Activated T-helper 2 cell treated with anti-CD3 and anti-CD28 coated beads, Interferon-gamma antibody, Interleukin-2, Interleukin-4, amounts not matched to agents 10 μg/mL and 5 μg/mL and 100 μg/mL, durations not matched to agents 14 hours and 24 hours and 36 hours (primary cell): ENCODE results near the gene ADGRG3. TPM values are rescaled to one million over a fixed set of nuclear protein-coding genes. Genes with fewer than 3 reads are reported as not detected.
"Not testable (repeated sequence)": the region's sequence is repeated elsewhere in the genome, so short reads cannot be mapped to it uniquely, and the experiment has no call there.

Source experiments
- DNase-seq: peaks from one replicate; pipeline ENCODE4 v3.0.0; 2021; ENCODE audit warnings: low spot score
- H3K27ac Mint-ChIP-seq: one replicate; pipeline ENCODE4 v1.8.0; 2021; ENCODE audit warnings: mixed read lengths
- H3K27me3 Mint-ChIP-seq: one replicate; pipeline ENCODE4 v1.8.0; 2021; ENCODE audit warnings: low read depth, mixed read lengths
- H3K36me3 Mint-ChIP-seq: one replicate; pipeline ENCODE4 v1.8.0; 2021; ENCODE audit warnings: low read depth, mixed read lengths
- H3K4me1 Mint-ChIP-seq: one replicate; pipeline ENCODE4 v1.8.0; 2021; ENCODE audit warnings: low read depth, mixed read lengths
- H3K4me3 Mint-ChIP-seq: one replicate; pipeline ENCODE4 v1.8.0; 2021; ENCODE audit warnings: low read depth, mild to moderate bottlenecking, moderate library complexity, mixed read lengths
- H3K9me3 Mint-ChIP-seq: one replicate; pipeline ENCODE4 v1.8.0; 2021; ENCODE audit warnings: mixed read lengths
- intact Hi-C: fragments of 100-400 bp; cut with micrococcal nuclease; formaldehyde crosslinking; loops from one replicate; pipeline ENCODE4 v1.15.1; 2023
- total RNA-seq: library from RNA; stranded (reverse); gene quantifications from 2 replicates; pipeline ENCODE4 v1.2.3, GENCODE V29; 2022

The ADGRG3 gene
- total RNA-seq, 1 donor from 2014 or later, result not detected

GRCh38 chr16:57708168-57708567 lies 40.1 kb downstream of the ADGRG3 start:
- intact Hi-C loops, result no loop called here
- Mint-ChIP-seq H3K36me3 (no peaks in the 10 kb centered on the region), H3K4me1 (peaks cover 2% of the 10 kb centered on the region), H3K4me3 (no peak overlapping the region), H3K27ac (no peak overlapping the region), H3K27me3 (peaks cover 21% of the 10 kb centered on the region), H3K9me3 (no peaks in the 10 kb centered on the region)
- no peak for DNase-seq

DNA sequence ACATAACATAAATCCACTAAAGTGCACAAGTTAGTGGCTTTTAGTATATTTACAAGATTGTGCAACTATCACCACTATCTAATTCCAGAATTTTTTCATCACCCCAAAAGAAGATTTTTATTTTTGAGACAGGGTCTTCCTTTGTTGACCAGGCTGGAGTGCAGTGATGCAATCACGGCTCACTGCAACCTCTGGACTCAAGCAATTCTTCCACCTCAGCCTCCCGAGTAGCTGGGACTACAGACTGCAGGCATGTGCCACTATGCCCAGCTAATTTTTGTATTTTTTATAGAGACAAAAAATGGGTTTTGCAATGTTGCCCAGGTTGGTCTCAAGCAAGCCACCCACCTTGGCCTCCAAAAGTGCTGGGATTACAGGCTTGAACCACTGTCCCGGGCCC lies 41.6 kb downstream of the ADGRG3 start:
- H3K9me3 Mint-ChIP-seq, result no peaks in the 10 kb centered on the region
- intact Hi-C loops, result no loop called here
- peaks cover 23% of the 10 kb centered on the region for H3K27me3 Mint-ChIP-seq
- peaks cover 2% of the 10 kb centered on the region for H3K4me1 Mint-ChIP-seq
- H3K36me3 Mint-ChIP-seq, result no peaks in the 10 kb centered on the region
- H3K27ac Mint-ChIP-seq, result no peak overlapping the region
- DNase-seq, result no peak
- H3K4me3 Mint-ChIP-seq, result no peak overlapping the region

GRCh38 chr16:57711346-57711745 lies 43.2 kb downstream of the ADGRG3 start:
- Mint-ChIP-seq H3K27me3 (peaks cover 23% of the 10 kb centered on the region), H3K27ac (no peak overlapping the region), H3K9me3 (no peaks in the 10 kb centered on the region)

GRCh38 chr16:57711993-57712392 lies 43.9 kb downstream of the ADGRG3 start:
- no peak overlapping the region for H3K27ac Mint-ChIP-seq
- H3K36me3 Mint-ChIP-seq, result no peaks in the 10 kb centered on the region
- DNase-seq, result no peak
- H3K4me1 Mint-ChIP-seq, result peaks cover 2% of the 10 kb centered on the region
- peaks cover 23% of the 10 kb centered on the region for H3K27me3 Mint-ChIP-seq
- intact Hi-C loops, result no loop called here
- no peaks in the 10 kb centered on the region for H3K9me3 Mint-ChIP-seq
- no peak overlapping the region for H3K4me3 Mint-ChIP-seq

More at GRCh38 chr16:57711346-57711745, 43.2 kb downstream of the ADGRG3 start:
- no peak overlapping the region for H3K4me3 Mint-ChIP-seq
- intact Hi-C loops, result no loop called here
- no peaks in the 10 kb centered on the region for H3K36me3 Mint-ChIP-seq
- no peak for DNase-seq
- peaks cover 2% of the 10 kb centered on the region for H3K4me1 Mint-ChIP-seq

GRCh38 chr16:57712569-57712968 lies 44.5 kb downstream of the ADGRG3 start:
- peaks cover 23% of the 10 kb centered on the region for H3K27me3 Mint-ChIP-seq
- intact Hi-C loops, DNase-seq, H3K36me3 Mint-ChIP-seq, H3K27ac Mint-ChIP-seq, H3K4me3 Mint-ChIP-seq, H3K4me1 Mint-ChIP-seq, H3K9me3 Mint-ChIP-seq: not testable (repeated sequence)

DNA sequence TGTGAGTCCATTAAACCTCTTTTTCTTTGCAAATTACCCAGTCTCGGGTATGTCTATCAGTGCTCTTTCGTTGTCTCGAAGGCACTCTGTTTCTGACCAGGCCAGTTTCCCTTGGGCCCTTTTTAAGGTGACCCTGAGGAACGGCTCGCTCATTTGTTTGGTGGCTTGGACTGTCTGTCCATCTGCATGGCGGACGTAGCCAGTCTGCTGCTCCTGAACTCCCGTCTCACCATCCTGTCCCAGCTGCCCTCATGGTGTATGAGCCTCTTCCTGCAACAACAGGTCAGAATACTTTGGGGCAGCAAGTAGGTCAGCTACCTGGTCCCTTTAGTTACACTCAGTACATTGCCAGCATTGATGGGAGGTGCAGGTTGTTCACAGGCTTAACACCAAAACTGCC lies 45.5 kb downstream of the ADGRG3 start:
- intact Hi-C loops, result no loop called here
- no peak for DNase-seq
- no peak overlapping the region for H3K4me3 Mint-ChIP-seq
- peaks cover 23% of the 10 kb centered on the region for H3K27me3 Mint-ChIP-seq
- no peak overlapping the region for H3K27ac Mint-ChIP-seq
- H3K36me3 Mint-ChIP-seq, result no peaks in the 10 kb centered on the region
- peaks cover 2% of the 10 kb centered on the region for H3K4me1 Mint-ChIP-seq
- H3K9me3 Mint-ChIP-seq, result no peaks in the 10 kb centered on the region

- Mint-ChIP-seq H3K27ac (no peak overlapping the region), H3K9me3 (no peaks in the 10 kb centered on the region), H3K4me1 (peaks cover 2% of the 10 kb centered on the region), H3K27me3 (peaks cover 23% of the 10 kb centered on the region), H3K36me3 (no peaks in the 10 kb centered on the region), H3K4me3 (no peak overlapping the region)
- intact Hi-C loops, result no loop called here
- DNase-seq, result no peak
Observed at GRCh38 chr16:57714047-57714446, 45.9 kb downstream of the ADGRG3 start.

DNA sequence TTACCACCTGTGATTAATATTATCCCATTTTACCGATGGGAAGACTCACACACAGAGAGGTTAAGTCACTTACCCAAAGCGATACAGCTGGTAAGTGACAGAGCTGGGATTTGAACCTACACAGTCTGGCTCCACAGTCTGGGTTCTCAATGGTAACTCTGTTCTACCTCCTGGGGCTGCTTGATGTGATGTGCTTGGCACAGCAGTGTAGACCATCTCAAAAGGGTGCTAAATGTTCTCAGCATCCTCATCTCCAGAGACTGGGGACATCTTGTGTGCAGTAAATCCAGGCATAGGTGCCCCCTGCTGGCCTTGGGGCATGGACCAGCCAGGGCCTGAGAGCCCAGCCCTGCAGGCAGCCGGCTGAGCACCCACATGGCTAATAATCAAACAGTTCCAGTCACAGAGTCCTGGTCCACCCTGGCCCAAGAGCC lies 52.1 kb downstream of the ADGRG3 start:
- no peak overlapping the region for H3K27ac Mint-ChIP-seq
- no peaks in the 10 kb centered on the region for H3K4me1 Mint-ChIP-seq
- peaks cover 2% of the 10 kb centered on the region for H3K27me3 Mint-ChIP-seq
- no peaks in the 10 kb centered on the region for H3K36me3 Mint-ChIP-seq
- H3K9me3 Mint-ChIP-seq, result no peaks in the 10 kb centered on the region
- peak; percentile 33 for DNase-seq
- intact Hi-C loops, result loop anchor here (2.0 to 5.0 kb wide), 3 partner anchors 33 to 143 kb away; no protein-coding TSS in a partner anchor
- H3K4me3 Mint-ChIP-seq, result no peak overlapping the region

- no peak overlapping the region for H3K4me3 Mint-ChIP-seq
- H3K27ac Mint-ChIP-seq, result no peak overlapping the region
- no peaks in the 10 kb centered on the region for H3K4me1 Mint-ChIP-seq
- peaks cover 2% of the 10 kb centered on the region for H3K27me3 Mint-ChIP-seq
- no peaks in the 10 kb centered on the region for H3K9me3 Mint-ChIP-seq
- intact Hi-C loops, result loop anchor here (2.0 to 5.0 kb wide), 3 partner anchors 34 to 145 kb away; no protein-coding TSS in a partner anchor
- H3K36me3 Mint-ChIP-seq, result no peaks in the 10 kb centered on the region
- DNase-seq, result no peak
Observed at GRCh38 chr16:57721356-57722209, 53.5 kb downstream of the ADGRG3 start.

DNA sequence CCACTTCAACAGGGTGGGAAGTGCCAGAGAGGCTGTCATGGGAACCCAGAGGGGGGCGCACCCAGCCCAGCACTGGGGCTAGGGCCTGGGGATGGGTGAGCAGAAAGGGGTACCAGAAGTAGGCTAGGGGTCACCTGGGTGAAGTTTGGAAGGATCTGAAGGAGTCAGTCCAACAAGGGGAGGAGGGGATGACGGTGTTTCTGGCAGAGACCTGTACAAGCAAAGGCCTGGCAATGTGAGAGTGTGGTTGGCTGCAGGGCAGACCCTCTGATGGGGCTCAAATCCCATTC lies 54.0 kb downstream of the ADGRG3 start:
- no peak overlapping the region for H3K4me3 Mint-ChIP-seq
- H3K27ac Mint-ChIP-seq, result no peak overlapping the region
- no peak for DNase-seq
- intact Hi-C loops, result loop anchor here (5.0 kb wide), 2 partner anchors 35 to 75 kb away; no protein-coding TSS in a partner anchor
- no peaks in the 10 kb centered on the region for H3K4me1 Mint-ChIP-seq
- H3K9me3 Mint-ChIP-seq, result no peaks in the 10 kb centered on the region
- peaks cover 2% of the 10 kb centered on the region for H3K27me3 Mint-ChIP-seq
- H3K36me3 Mint-ChIP-seq, result no peaks in the 10 kb centered on the region

GRCh38 chr16:57722651-57723050 lies 54.5 kb downstream of the ADGRG3 start:
- Mint-ChIP-seq H3K4me3 (no peak overlapping the region), H3K27ac (no peak overlapping the region), H3K36me3 (no peaks in the 10 kb centered on the region)

DNA sequence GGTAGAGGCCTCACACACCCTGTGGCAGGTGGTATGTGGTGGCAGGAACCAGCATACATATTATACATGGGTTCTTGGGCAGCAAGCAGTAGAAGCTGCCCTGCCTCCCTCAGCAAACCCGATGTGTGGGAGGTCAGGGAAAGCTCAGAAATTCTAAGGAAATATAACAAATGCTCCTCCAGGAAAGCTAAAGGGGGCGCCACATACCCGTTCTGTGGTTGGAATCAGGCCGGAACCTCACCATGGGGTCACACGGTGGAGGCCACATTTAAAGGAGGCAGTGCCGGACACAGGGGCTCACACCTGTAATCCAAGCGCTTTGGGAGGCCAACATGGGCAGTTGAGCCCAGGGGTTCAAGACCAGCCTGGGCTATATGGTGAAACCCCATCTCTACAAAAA lies 55.1 kb downstream of the ADGRG3 start:
- no peak overlapping the region for H3K27ac Mint-ChIP-seq
- intact Hi-C loops, result loop anchor here (5.0 kb wide), 2 partner anchors 36 to 76 kb away; no protein-coding TSS in a partner anchor

More at GRCh38 chr16:57722651-57723050, 54.5 kb downstream of the ADGRG3 start:
- no peaks in the 10 kb centered on the region for H3K9me3 Mint-ChIP-seq
- no peaks in the 10 kb centered on the region for H3K4me1 Mint-ChIP-seq
- peaks cover 2% of the 10 kb centered on the region for H3K27me3 Mint-ChIP-seq
- DNase-seq, result no peak
- intact Hi-C loops, result loop anchor here (5.0 kb wide), 2 partner anchors 35 to 75 kb away; no protein-coding TSS in a partner anchor

GRCh38 chr16:57724531-57724930 lies 56.4 kb downstream of the ADGRG3 start:
- Mint-ChIP-seq H3K9me3 (no peaks in the 10 kb centered on the region), H3K4me3 (no peak overlapping the region), H3K36me3 (no peaks in the 10 kb centered on the region), H3K4me1 (no peaks in the 10 kb centered on the region), H3K27ac (no peak overlapping the region), H3K27me3 (peaks cover 2% of the 10 kb centered on the region)
- intact Hi-C loops, result loop anchor here (5.0 kb wide), 2 partner anchors 37 to 77 kb away; no protein-coding TSS in a partner anchor
- no peak for DNase-seq

More for the DNA sequence above, 55.1 kb downstream of the ADGRG3 start:
- DNase-seq, result no peak
- Mint-ChIP-seq H3K4me1 (no peaks in the 10 kb centered on the region), H3K27me3 (peaks cover 2% of the 10 kb centered on the region), H3K4me3 (no peak overlapping the region), H3K9me3 (no peaks in the 10 kb centered on the region), H3K36me3 (no peaks in the 10 kb centered on the region)
